ENCODE measurements around the gene TEX11. TPM values are rescaled to one million over a fixed set of nuclear protein-coding genes. Genes with fewer than 3 reads are reported as not detected.
"Not testable (repeated sequence)": the region's sequence is repeated elsewhere in the genome, so short reads cannot be mapped to it uniquely, and the experiment has no call there.

TEX11 gene
- total RNA-seq, 1 donor from 2014 or later, result not detected

DNA sequence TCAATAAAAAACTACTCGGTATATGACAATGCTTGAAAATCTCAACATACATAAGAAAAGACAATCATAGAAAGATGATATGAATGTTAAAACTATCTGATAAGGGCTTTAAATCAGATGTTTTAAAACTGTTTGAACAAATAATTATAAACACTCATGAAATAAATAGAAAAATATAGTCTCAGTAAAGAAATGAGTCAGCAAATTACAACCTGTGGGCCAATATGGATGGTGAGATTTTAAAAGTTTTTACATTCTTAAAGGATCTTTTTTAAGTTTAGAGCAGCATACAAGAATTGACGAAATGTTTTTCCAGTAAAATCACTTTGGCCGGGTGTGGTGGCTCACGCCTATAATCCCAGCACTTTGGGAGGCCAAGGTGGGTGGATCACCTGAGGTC is 83.1 kb downstream of the TEX11 start:
- TF ChIP-seq, protein P1, sequence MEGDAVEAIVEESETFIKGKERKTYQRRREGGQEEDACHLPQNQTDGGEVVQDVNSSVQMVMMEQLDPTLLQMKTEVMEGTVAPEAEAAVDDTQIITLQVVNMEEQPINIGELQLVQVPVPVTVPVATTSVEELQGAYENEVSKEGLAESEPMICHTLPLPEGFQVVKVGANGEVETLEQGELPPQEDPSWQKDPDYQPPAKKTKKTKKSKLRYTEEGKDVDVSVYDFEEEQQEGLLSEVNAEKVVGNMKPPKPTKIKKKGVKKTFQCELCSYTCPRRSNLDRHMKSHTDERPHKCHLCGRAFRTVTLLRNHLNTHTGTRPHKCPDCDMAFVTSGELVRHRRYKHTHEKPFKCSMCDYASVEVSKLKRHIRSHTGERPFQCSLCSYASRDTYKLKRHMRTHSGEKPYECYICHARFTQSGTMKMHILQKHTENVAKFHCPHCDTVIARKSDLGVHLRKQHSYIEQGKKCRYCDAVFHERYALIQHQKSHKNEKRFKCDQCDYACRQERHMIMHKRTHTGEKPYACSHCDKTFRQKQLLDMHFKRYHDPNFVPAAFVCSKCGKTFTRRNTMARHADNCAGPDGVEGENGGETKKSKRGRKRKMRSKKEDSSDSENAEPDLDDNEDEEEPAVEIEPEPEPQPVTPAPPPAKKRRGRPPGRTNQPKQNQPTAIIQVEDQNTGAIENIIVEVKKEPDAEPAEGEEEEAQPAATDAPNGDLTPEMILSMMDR (conservative IDR thresholded peaks at IDR 0.05; ENCODE audit: low read depth, low read length), result no peak
- no peak overlapping the region for H3K4me3 ChIP-seq (ENCODE audit: low read depth, low read length)
- no peak for DNase-seq (ENCODE audit: low read depth)

GRCh38 chrX:70808942-70809940 is 99.3 kb downstream of the TEX11 start:
- TF ChIP-seq, protein P1 (conservative IDR thresholded peaks at IDR 0.05; ENCODE audit: low read depth, low read length), result no peak
- DNase-seq (ENCODE audit: low read depth), result no peak
- H3K4me3 ChIP-seq (ENCODE audit: low read depth, low read length), result no peak overlapping the region

- DNase-seq (ENCODE audit: low read depth), result no peak
- H3K4me3 ChIP-seq (ENCODE audit: low read depth, low read length), result no peak overlapping the region
- TF ChIP-seq, protein P1 (conservative IDR thresholded peaks at IDR 0.05; ENCODE audit: low read depth, low read length), result no peak
Measured at GRCh38 chrX:70806081-70806480, 102.4 kb downstream of the TEX11 start.

DNA sequence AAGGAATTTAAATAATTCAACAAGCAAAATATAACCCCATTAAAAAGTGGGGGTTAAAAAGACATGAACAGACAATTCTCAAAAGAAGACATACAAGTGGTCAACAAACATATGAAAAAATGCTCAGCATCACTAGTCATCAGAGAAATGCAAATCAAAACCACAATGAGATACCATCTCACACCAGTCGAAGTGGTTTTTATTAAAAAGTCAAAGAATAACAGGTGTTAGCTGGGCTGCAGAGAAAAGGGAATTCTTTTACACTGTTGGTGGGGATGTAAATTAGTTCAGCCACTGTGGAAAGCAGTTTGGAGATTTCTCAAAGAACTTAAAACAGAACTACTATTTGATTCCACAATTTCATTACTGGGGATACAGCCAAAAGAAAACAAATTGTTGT is 111.8 kb downstream of the TEX11 start:
- not testable (repeated sequence) for H3K4me3 ChIP-seq (ENCODE audit: low read depth, low read length)

GRCh38 chrX:70774223-70774622 is 134.3 kb downstream of the TEX11 start:
- H3K4me3 ChIP-seq (ENCODE audit: low read depth, low read length), result no peak overlapping the region
- DNase-seq (ENCODE audit: low read depth), result no peak
- TF ChIP-seq, protein P1 (conservative IDR thresholded peaks at IDR 0.05; ENCODE audit: low read depth, low read length), result no peak

More for the DNA sequence above, 111.8 kb downstream of the TEX11 start:
- not testable (repeated sequence) for DNase-seq (ENCODE audit: low read depth)

GRCh38 chrX:70769659-70770227 is 138.8 kb downstream of the TEX11 start:
- no peak for DNase-seq (ENCODE audit: low read depth)
- TF ChIP-seq, protein P1 (conservative IDR thresholded peaks at IDR 0.05; ENCODE audit: low read depth, low read length), result no peak
- H3K4me3 ChIP-seq (ENCODE audit: low read depth, low read length), result no peak overlapping the region

- TF ChIP-seq, protein P1 (conservative IDR thresholded peaks at IDR 0.05; ENCODE audit: low read depth, low read length), result no peak
- H3K4me3 ChIP-seq (ENCODE audit: low read depth, low read length), result no peak overlapping the region
- no peak for DNase-seq (ENCODE audit: low read depth)
Measured at GRCh38 chrX:70762285-70762684, 146.2 kb downstream of the TEX11 start.

Data from epithelial cell of proximal tubule (primary cell).